ENCODE results near the gene SFT2D3.

The SFT2D3 gene, protein sequence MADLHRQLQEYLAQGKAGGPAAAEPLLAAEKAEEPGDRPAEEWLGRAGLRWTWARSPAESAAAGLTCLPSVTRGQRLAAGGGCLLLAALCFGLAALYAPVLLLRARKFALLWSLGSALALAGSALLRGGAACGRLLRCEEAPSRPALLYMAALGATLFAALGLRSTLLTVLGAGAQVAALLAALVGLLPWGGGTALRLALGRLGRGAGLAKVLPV

DNA sequence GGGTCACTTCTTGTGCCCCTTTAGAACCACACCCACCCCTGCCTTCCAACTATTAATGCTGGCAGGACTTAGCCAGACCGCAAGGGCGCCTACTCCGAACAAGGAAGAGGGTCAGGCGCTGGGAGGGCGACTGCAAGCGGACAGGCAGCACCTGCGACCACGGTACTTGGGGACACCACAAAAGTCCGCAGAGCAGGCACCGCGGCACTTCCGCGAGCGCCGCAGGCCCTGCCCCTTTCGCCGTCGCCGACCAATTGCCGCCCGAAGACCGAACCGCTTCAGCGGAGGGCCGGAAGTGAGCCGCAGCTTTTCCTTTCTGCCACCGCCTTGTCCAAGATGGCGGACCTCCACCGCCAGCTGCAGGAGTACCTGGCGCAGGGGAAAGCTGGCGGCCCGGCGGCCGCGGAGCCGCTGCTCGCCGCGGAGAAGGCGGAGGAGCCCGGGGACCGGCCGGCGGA, at the start of gene SFT2D3:
TSS of gene SFT2D3 (plus strand) at position 305 of the 458 bp plus-strand sequence. CDS start at position 337, 32 bp downstream.
- POLR2A ChIA-PET (ENCODE audit: low non-redundant PET), result no interaction called here
- TF ChIP-seq CTCF (conservative IDR thresholded peaks at IDR 0.05; ENCODE audit: low read depth), result no peak
- DNase-seq (ENCODE audit: low spot score), result peak; percentile 89
- H3K27ac ChIP-seq, result peak within 1 kb of the TSS; percentile 94
- CTCF ChIA-PET, result interaction anchor here (0.9 kb wide), 1 partner anchor 11 kb away, joined by 4 read pairs; no protein-coding TSS in a partner anchor

DNA sequence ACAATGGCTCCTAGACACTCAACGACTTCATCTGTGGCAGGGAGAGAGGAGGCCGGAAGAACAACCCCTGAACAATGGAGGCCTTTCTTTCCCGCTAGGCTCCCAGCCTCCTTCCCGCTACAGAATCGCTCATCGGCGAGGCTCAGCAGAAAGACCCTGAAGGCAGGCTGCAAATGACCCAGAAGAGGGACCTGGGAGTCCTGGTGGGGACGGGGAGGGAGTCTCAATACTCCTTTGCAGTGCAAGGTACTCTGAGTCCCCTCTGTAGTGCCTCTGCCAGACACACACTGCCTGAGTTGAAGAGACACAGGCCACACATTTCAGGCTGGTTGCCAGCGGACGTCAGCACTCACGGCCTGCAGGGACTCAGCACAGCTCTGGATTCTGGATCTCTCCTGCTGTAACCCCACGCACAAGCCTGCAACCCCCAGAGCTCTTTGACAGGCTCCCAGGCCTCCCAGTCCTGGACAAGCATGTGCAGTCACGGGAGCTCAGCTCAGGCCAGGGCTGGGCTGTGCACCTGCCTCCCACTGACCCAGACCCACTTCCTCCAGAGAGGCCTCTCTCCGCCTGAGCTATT, 49.2 kb upstream of the SFT2D3 start:
- DNase-seq (ENCODE audit: low spot score), result no peak
- ChIA-PET CTCF (interaction anchor here (0.5 to 2.4 kb wide), 4 partner anchors 60 to 563 kb away, joined by 3 to 18 read pairs (median 4); no protein-coding TSS in a partner anchor), POLR2A (ENCODE audit: low non-redundant PET) (no interaction called here)
- H3K27ac ChIP-seq, result no peak overlapping the region
- no peak for TF ChIP-seq CTCF (conservative IDR thresholded peaks at IDR 0.05; ENCODE audit: low read depth)

DNA sequence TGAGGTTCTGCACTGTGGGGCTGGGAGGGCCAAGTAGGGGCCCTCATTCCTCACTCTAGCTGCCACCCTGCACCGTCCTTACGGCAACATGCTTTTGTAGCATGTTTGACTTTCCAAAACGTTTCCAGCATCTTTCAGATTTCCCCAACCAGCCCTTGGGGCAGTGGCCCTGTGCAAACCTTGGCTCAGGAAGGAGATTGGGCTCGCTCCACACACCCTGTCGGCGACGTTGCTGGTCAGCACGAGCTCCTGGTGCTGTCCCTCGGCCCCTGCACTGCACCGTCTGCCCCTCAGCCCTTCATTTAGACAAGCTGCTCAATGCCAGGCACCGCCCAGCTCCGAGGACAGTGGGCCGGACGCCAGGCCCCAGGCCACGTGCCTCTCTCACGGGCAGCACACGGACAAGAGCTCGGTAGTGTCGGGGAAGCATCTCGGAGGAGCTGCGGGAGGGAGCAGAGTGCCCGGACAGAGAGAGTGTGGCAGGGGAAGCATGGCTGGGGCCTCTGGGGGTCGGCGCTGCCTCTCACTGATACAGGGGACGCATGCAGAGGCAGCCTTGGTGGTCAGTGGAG, 48.4 kb upstream of the SFT2D3 start:
- POLR2A ChIA-PET (ENCODE audit: low non-redundant PET), result no interaction called here
- no peak for TF ChIP-seq CTCF (conservative IDR thresholded peaks at IDR 0.05; ENCODE audit: low read depth)
- no peak for DNase-seq (ENCODE audit: low spot score)
- CTCF ChIA-PET, result interaction anchor here (0.5 to 2.4 kb wide), 4 partner anchors 61 to 564 kb away, joined by 3 to 18 read pairs (median 4); no protein-coding TSS in a partner anchor
- H3K27ac ChIP-seq, result no peak overlapping the region

GRCh38 chr2:127653421-127654083, 47.7 kb upstream of the SFT2D3 start:
- ChIA-PET CTCF (interaction anchor here (2.4 kb wide), 1 partner anchor 62 kb away, joined by 18 read pairs; no protein-coding TSS in a partner anchor), POLR2A (ENCODE audit: low non-redundant PET) (no interaction called here)
- no peak overlapping the region for H3K27ac ChIP-seq
- DNase-seq (ENCODE audit: low spot score), result no peak
- no peak for TF ChIP-seq CTCF (conservative IDR thresholded peaks at IDR 0.05; ENCODE audit: low read depth)

- H3K27ac ChIP-seq, result no peak overlapping the region
- ChIA-PET CTCF (interaction anchor here (1.4 to 2.4 kb wide), 2 partner anchors 22 to 63 kb away, joined by 3 to 18 read pairs; partner anchors contain the start of gene LIMS2), POLR2A (ENCODE audit: low non-redundant PET) (no interaction called here)
- no peak for DNase-seq (ENCODE audit: low spot score)
- TF ChIP-seq CTCF (conservative IDR thresholded peaks at IDR 0.05; ENCODE audit: low read depth), result no peak
Observed at GRCh38 chr2:127654084-127654837, 47.0 kb upstream of the SFT2D3 start.

- ChIA-PET CTCF (interaction anchor here (1.4 kb wide), 1 partner anchor 21 kb away, joined by 3 read pairs; the partner anchor contains the start of gene LIMS2), POLR2A (ENCODE audit: low non-redundant PET) (no interaction called here)
- DNase-seq (ENCODE audit: low spot score), result no peak
- TF ChIP-seq CTCF (conservative IDR thresholded peaks at IDR 0.05; ENCODE audit: low read depth), result no peak
- H3K27ac ChIP-seq, result no peak overlapping the region
Observed at GRCh38 chr2:127654838-127655175, 46.5 kb upstream of the SFT2D3 start.

Measured in RWPE1 (cell line).